Endothelial cell of umbilical vein (primary cell): ENCODE measurements around the gene LHFPL6. TPM values are rescaled to one million over a fixed set of nuclear protein-coding genes. Genes with fewer than 3 reads are reported as not detected.

ENCODE experiments used
- BruUV-seq: library from RNA; stranded (reverse); fragments of 400-500 nt; replicated peaks from 2 replicates; lab custom pipeline; 2021; lab: Mats Ljungman, UMichigan
- CTCF ChIA-PET: fragments of 300-600, 350-600 bp; sonication (Branson Sonifier 250); formaldehyde crosslinking; loops from one replicate; lab custom pipeline; 2021; ENCODE audit warnings: antibody characterized with exemption, inconsistent platforms; lab: Charles Lee
- POLR2A ChIA-PET: fragments of 300-600, 350-600 bp; sonication (Branson Sonifier 250); formaldehyde crosslinking; loops from one replicate; lab custom pipeline; 2021; ENCODE audit warnings: antibody characterized with exemption, inconsistent platforms; lab: Charles Lee
- DNase-seq: peaks from one replicate; pipeline ENCODE4 v3.0.0-alpha.2; 2011; ENCODE audit warnings: low read depth, low spot score
- FAIRE-seq: peaks from 2 replicates; lab custom pipeline; 2011; peaks lifted over from hg19 to GRCh38; lab: Jason Lieb, UNC
- H2AFZ ChIP-seq: 2 replicates; pipeline ENCODE4 v1.6.0; 2012; ENCODE audit warnings: low read depth, low read length, control low read depth, inconsistent platforms
- H3K27ac ChIP-seq: 2 replicates; pipeline ENCODE4 v1.5.1; 2011; ENCODE audit warnings: low read depth, mild to moderate bottlenecking, control low read depth, low read length, moderate library complexity; ENCODE audit not compliant: insufficient read depth
- H3K27me3 ChIP-seq, 2 experiments: 2 replicates each; pipeline versions ENCODE4 v1.6.0 to v1.6.1; 2011; ENCODE audit warnings: low read length in 2 of 2, mixed read lengths in 1 of 2; ENCODE audit not compliant: control insufficient read depth in 2 of 2, insufficient read depth in 2 of 2
- H3K36me3 ChIP-seq, 2 experiments: 2 replicates in 1 of 2; 3 replicates in 1 of 2; pipeline ENCODE4 v1.5.1; 2011; ENCODE audit warnings: low read length in 2 of 2, mild to moderate bottlenecking in 1 of 2, moderate library complexity in 1 of 2; ENCODE audit not compliant: control insufficient read depth in 2 of 2, insufficient read depth in 2 of 2; ENCODE audit errors: extremely low read depth in 1 of 2
- H3K4me1 ChIP-seq: 3 replicates; pipeline ENCODE4 v1.5.1; 2011; ENCODE audit warnings: mild to moderate bottlenecking, low read length; ENCODE audit not compliant: control insufficient read depth, insufficient read depth; ENCODE audit errors: extremely low read depth
- H3K4me2 ChIP-seq: 2 replicates; pipeline ENCODE4 v1.6.1; 2011; ENCODE audit warnings: low read length, control low read depth, mixed read lengths; ENCODE audit not compliant: insufficient read depth
- H3K4me3 ChIP-seq, 3 experiments: fragments of 200-600 bp in 1 of 3; sonication (generic), shearing (Covaris generic) in 1 of 3; replicated peaks in 1 of 3; 2 replicates each; pipeline ENCODE4 v1.5.1; 2011 to 2016; ENCODE audit warnings: control low read depth in 3 of 3, low read length in 3 of 3, mild to moderate bottlenecking in 2 of 3, inconsistent platforms in 1 of 3, low read depth in 1 of 3, moderate library complexity in 1 of 3; ENCODE audit not compliant: insufficient read depth in 1 of 3
- H3K79me2 ChIP-seq: 2 replicates; pipeline ENCODE4 v1.6.0; 2012; ENCODE audit warnings: low read length, inconsistent platforms; ENCODE audit not compliant: control insufficient read depth, insufficient read depth
- H3K9ac ChIP-seq: replicated peaks from 2 replicates; pipeline ENCODE3; 2011; ENCODE audit warnings: low read length, control low read depth; ENCODE audit not compliant: insufficient read depth; ENCODE audit errors: extremely low read depth
- H3K9me1 ChIP-seq: replicated peaks from 3 replicates; pipeline ENCODE4 v1.6.0; 2011; ENCODE audit warnings: mild to moderate bottlenecking, low read length; ENCODE audit not compliant: control insufficient read depth, insufficient read depth; ENCODE audit errors: extremely low read depth
- H3K9me3 ChIP-seq: replicated peaks from 2 replicates; pipeline ENCODE4 v1.5.1; 2012; ENCODE audit warnings: low read length, inconsistent platforms; ENCODE audit not compliant: control insufficient read depth, insufficient read depth
- H4K20me1 ChIP-seq: replicated peaks from 2 replicates; pipeline ENCODE3; 2011; ENCODE audit warnings: mild to moderate bottlenecking, low read length; ENCODE audit not compliant: control insufficient read depth, insufficient read depth; ENCODE audit errors: extremely low read depth
- EZH2 ChIP-seq: IDR thresholded peaks from 2 replicates; pipeline ENCODE4 v1.6.1; 2012; ENCODE audit warnings: borderline replicate concordance, low read depth, mild to moderate bottlenecking, moderate library complexity, low read length, inconsistent platforms; ENCODE audit not compliant: severe bottlenecking
- FOS ChIP-seq: IDR thresholded peaks from 2 replicates; pipeline ENCODE4 v1.6.1; 2011; ENCODE audit warnings: mild to moderate bottlenecking, low read length, moderate library complexity, borderline replicate concordance; ENCODE audit not compliant: insufficient read depth
- GATA2 ChIP-seq: IDR thresholded peaks from 2 replicates; pipeline ENCODE4 v1.7.0; 2011; ENCODE audit warnings: low read depth, mild to moderate bottlenecking, moderate library complexity, mixed read lengths, low read length; ENCODE audit not compliant: insufficient read length, insufficient read depth
- JUN ChIP-seq: IDR thresholded peaks from 2 replicates; pipeline ENCODE4 v1.6.1; 2011; ENCODE audit warnings: borderline replicate concordance, low read depth; ENCODE audit not compliant: insufficient read length, insufficient read depth
- MYC ChIP-seq: IDR thresholded peaks from one replicate; pipeline ENCODE4 v1.6.1; 2011; ENCODE audit warnings: mild to moderate bottlenecking, low read depth, low read length
- POLR2A ChIP-seq: IDR thresholded peaks from 2 replicates; pipeline ENCODE4 v1.6.1; 2012; ENCODE audit warnings: low read depth, mild to moderate bottlenecking, control low read depth, low read length
- POLR2AphosphoS5 ChIP-seq: IDR thresholded peaks from 2 replicates; pipeline ENCODE4 v1.6.1; 2012; ENCODE audit warnings: low read depth, mild to moderate bottlenecking, control low read depth, low read length, moderate library complexity; ENCODE audit not compliant: insufficient read depth
- dilution Hi-C: fragments of 300-500 bp; cut with MboI; formaldehyde crosslinking; loops from one replicate; pipeline ENCODE4 v1.15.0; 2019; ENCODE audit warnings: low sequenced_read_pairs; ENCODE audit not compliant: extremely low pct_ligation_motif_present
- intact Hi-C: fragments of 100-400 bp; cut with micrococcal nuclease; formaldehyde crosslinking; loops from one replicate; pipeline ENCODE4 v1.10.0; 2022
- polyA plus RNA-seq, 4 experiments: library from polyadenylated mRNA; depleted of rRNA in 3 of 4; stranded (reverse) in 3 of 4; unstranded in 1 of 4; fragments of >200 nt; gene quantifications; 2 replicates each; pipeline versions ENCODE4 v1.2.1 to v1.2.3, GENCODE V29; 2011 to 2012; ENCODE audit warnings: missing spikeins in 1 of 4
- total RNA-seq: library from RNA; stranded (reverse); gene quantifications from 2 replicates; pipeline ENCODE4 v1.2.3, GENCODE V29; 2021
- TF ChIP-seq, protein P1 (sequence below): IDR thresholded peaks from 2 replicates; pipeline ENCODE4 v1.6.1; 2011; ENCODE audit not compliant: insufficient read depth, insufficient read length
- TF ChIP-seq, protein P2 (sequence below), 2 donors: IDR thresholded peaks; 1 replicate in 1 of 2; 2 replicates in 1 of 2; pipeline ENCODE4 v1.5.1; 2011; ENCODE audit warnings: low read length in 2 of 2, mild to moderate bottlenecking in 2 of 2, moderate library complexity in 2 of 2, control low read depth in 1 of 2, inconsistent platforms in 1 of 2, low read depth in 1 of 2; ENCODE audit not compliant: insufficient read depth in 1 of 2; ENCODE audit errors: extremely low read depth in 1 of 2

LHFPL6 gene
- total and polyA plus RNA-seq, 2 donors (not counting 3 experiments of a cell fraction or from before 2014, with no cell fraction given): 17.5 to 19.4 TPM

DNA sequence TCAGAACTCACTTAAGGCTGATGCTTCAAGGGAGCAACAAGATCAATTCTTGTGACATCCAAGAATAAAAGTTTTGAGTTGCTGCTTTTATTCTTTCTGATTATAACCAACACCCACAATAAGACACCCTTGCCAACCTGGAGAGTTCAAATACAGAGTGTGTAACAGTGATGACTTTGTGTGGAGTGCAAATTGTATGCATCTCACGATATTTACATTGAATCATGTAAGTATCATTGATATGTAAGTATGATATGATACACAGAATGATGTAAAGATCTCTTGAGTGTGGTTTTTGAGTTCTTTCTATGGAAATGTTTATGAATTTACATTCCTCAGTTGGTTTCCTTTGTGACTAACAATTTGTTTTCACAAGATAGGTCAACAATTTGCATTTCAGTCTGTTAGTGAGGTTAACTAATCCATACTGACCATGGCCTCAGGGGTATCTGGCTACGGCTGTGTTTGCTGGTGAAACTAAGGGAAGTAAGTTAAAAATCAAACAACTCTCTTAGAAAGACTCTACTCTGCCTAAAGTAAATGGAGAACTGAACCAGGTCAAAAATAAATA, 12.4 kb downstream of the LHFPL6 start:
- Histone ChIP-seq H4K20me1 (no peaks in the 10 kb centered on the region), H3K9me1 (no peaks in the 10 kb centered on the region), H3K27me3 (no peaks in the 10 kb centered on the region), H3K4me2 (no peak overlapping the region), H3K4me1 (no peaks in the 10 kb centered on the region), H3K79me2 (peaks cover 2% of the 10 kb centered on the region), H3K9me3 (no peaks in the 10 kb centered on the region), H2AFZ (no peak overlapping the region), H3K4me3 (no peak overlapping the region), H3K9ac (no peak overlapping the region), H3K36me3 (no peaks in the 10 kb centered on the region), H3K27ac (no peak overlapping the region)
- intact Hi-C loops (no loop called here), dilution Hi-C loops (no loop called here)
- CTCF ChIA-PET: interaction anchor here (1.3 kb wide), 1 partner anchor 21 kb away, joined by 7 read pairs; no protein-coding TSS in a partner anchor
- no peak for DNase-seq
- no TSS peak for BruUV-seq
- FAIRE-seq: no peak
- TF ChIP-seq JUN (no peak), MYC (no peak), GATA2 (no peak), EZH2 (no peak), FOS (no peak), POLR2A (no peak), POLR2AphosphoS5 (no peak)
- TF ChIP-seq, protein P1, sequence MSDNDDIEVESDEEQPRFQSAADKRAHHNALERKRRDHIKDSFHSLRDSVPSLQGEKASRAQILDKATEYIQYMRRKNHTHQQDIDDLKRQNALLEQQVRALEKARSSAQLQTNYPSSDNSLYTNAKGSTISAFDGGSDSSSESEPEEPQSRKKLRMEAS: no peak
- TF ChIP-seq, protein P2, sequence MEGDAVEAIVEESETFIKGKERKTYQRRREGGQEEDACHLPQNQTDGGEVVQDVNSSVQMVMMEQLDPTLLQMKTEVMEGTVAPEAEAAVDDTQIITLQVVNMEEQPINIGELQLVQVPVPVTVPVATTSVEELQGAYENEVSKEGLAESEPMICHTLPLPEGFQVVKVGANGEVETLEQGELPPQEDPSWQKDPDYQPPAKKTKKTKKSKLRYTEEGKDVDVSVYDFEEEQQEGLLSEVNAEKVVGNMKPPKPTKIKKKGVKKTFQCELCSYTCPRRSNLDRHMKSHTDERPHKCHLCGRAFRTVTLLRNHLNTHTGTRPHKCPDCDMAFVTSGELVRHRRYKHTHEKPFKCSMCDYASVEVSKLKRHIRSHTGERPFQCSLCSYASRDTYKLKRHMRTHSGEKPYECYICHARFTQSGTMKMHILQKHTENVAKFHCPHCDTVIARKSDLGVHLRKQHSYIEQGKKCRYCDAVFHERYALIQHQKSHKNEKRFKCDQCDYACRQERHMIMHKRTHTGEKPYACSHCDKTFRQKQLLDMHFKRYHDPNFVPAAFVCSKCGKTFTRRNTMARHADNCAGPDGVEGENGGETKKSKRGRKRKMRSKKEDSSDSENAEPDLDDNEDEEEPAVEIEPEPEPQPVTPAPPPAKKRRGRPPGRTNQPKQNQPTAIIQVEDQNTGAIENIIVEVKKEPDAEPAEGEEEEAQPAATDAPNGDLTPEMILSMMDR (IDR thresholded peaks at IDR 0.05; ENCODE audit: extremely low read depth in 1 of 2, insufficient read depth in 1 of 2, low read depth in 1 of 2, low read length in 2 of 2): no peak
- POLR2A ChIA-PET: no interaction called here
